Upper lobe of left lung (tissue), 4 donors: ENCODE measurements around the gene RTTN.

Experiments
- CTCF ChIP-seq, 6 experiments: fragments of 450-650 bp in 4 of 6; fragments of 200-600 bp in 2 of 6; sonication (generic) in 2 of 6; IDR thresholded peaks; one replicate each; pipeline ENCODE4 v1.5.1; 2016 to 2019; ENCODE audit warnings: antibody characterized with exemption in 6 of 6
- EP300 ChIP-seq, 4 donors: sonication (generic); formaldehyde crosslinking; IDR thresholded peaks; one replicate each; pipeline ENCODE4 v1.5.1; 2017; ENCODE audit warnings: antibody characterized with exemption in 4 of 4, control low read depth in 2 of 4
- POLR2A ChIP-seq, 4 donors: fragments of 450-650 bp; IDR thresholded peaks; one replicate each; pipeline ENCODE4 v1.5.1; 2016 to 2017; ENCODE audit warnings: antibody characterized with exemption in 4 of 4, mild to moderate bottlenecking in 2 of 4

- TF ChIP-seq CTCF (IDR thresholded peaks at IDR 0.05) (no peak), POLR2A (IDR thresholded peaks at IDR 0.05) (no peak), EP300 (IDR thresholded peaks at IDR 0.05) (no peak)
These were observed 217.6 kb downstream of the RTTN start for GRCh38 chr18:69987870-69988269.
